GM12865 (cell line): ENCODE data around the gene PTEN.

Source experiments
- DNase-seq: peaks from one replicate; pipeline ENCODE4 v3.0.0; 2010; ENCODE audit warnings: low read depth
- H3K4me3 ChIP-seq: 2 replicates; pipeline ENCODE4 v1.5.1; 2011; ENCODE audit warnings: mild to moderate bottlenecking, low read depth, low read length, control low read depth
- TF ChIP-seq, protein P1 (sequence below): IDR thresholded peaks from 2 replicates; pipeline ENCODE4 v1.5.1; 2011; ENCODE audit warnings: low read length, control low read depth, low read depth, inconsistent platforms; ENCODE audit not compliant: insufficient read depth; ENCODE audit errors: missing control alignments

PTEN gene

GRCh38 chr10:87976101-87976743 is 112.8 kb downstream of the PTEN start:
- TF ChIP-seq, protein P1, sequence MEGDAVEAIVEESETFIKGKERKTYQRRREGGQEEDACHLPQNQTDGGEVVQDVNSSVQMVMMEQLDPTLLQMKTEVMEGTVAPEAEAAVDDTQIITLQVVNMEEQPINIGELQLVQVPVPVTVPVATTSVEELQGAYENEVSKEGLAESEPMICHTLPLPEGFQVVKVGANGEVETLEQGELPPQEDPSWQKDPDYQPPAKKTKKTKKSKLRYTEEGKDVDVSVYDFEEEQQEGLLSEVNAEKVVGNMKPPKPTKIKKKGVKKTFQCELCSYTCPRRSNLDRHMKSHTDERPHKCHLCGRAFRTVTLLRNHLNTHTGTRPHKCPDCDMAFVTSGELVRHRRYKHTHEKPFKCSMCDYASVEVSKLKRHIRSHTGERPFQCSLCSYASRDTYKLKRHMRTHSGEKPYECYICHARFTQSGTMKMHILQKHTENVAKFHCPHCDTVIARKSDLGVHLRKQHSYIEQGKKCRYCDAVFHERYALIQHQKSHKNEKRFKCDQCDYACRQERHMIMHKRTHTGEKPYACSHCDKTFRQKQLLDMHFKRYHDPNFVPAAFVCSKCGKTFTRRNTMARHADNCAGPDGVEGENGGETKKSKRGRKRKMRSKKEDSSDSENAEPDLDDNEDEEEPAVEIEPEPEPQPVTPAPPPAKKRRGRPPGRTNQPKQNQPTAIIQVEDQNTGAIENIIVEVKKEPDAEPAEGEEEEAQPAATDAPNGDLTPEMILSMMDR: no peak
- no peak overlapping the region for H3K4me3 ChIP-seq
- DNase-seq: no peak

- TF ChIP-seq, protein P1: no peak
- DNase-seq: no peak
- H3K4me3 ChIP-seq: no peak overlapping the region
Measured at GRCh38 chr10:87978166-87978565, 114.7 kb downstream of the PTEN start.

DNA sequence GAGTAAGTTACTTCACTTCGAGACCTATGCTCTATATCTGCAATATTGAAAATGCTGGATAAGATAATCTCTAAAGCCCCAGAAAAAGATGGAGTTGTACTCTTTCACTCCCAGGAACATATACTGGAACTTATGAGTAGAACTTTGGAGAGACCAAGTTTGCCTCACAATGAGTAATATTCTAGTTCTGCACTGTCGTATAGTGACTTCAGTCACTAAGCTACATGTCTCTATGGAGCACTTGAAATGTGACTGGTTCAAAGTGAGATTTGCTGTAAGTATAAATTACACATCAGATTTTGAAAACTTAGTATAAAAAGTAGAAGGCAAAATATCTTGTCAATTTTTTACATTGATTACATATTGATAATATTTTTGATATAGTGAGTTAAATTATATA is 116.4 kb downstream of the PTEN start:
- TF ChIP-seq, protein P1: no peak
- DNase-seq: no peak
- H3K4me3 ChIP-seq: no peak overlapping the region

DNA sequence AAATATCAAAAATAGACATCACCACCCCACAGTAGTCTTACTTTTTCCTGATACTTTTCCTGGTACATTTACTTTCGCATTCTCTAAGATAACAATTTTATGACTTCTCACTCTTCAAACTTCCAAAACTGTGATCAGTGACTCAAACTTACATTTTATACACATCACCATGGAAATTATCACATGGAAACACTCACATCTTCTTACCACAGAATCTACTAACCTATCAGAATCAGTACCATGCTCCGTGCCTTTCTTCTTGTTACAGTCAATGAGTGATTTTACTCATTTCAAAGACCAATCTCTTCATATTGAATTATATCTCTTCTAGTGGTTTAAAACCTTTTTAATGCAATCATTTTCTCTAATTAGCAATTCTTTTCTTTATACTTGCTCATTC is 120.3 kb downstream of the PTEN start:
- no peak overlapping the region for H3K4me3 ChIP-seq
- no peak for DNase-seq
- TF ChIP-seq, protein P1: no peak

GRCh38 chr10:87987206-87987605 is 123.8 kb downstream of the PTEN start:
- H3K4me3 ChIP-seq: no peak overlapping the region
- DNase-seq: no peak
- TF ChIP-seq, protein P1: no peak

DNA sequence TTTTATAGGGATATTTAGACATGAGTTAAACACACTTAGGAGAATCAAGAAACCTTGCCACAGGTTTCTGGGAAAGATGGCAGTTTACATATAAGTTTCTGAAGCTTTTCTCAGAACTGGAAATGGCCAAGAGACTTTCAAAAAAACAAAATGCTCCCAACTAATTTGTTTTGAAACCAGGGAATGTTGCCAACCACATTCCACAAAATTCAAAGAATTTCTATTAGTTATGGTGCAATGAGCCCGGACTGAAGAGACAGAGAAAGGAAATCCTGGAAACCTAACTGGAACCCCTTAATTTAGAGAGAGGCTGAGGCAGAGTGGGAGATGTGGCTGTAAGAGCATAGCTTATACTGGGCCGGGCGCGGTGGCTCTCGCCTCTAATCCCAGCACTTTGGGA is 128.5 kb downstream of the PTEN start:
- TF ChIP-seq, protein P1: no peak
- no peak for DNase-seq
- H3K4me3 ChIP-seq: no peak overlapping the region

- TF ChIP-seq, protein P1: no peak
- no peak overlapping the region for H3K4me3 ChIP-seq
- DNase-seq: no peak
Measured at GRCh38 chr10:88004451-88004850, 141.0 kb downstream of the PTEN start.
